Fibroblast of the aortic adventitia (primary cell): Measurements from ENCODE around the gene ABHD16B. TPM values are rescaled to one million over a fixed set of nuclear protein-coding genes. Genes with fewer than 3 reads are reported as not detected.
"Not testable (repeated sequence)": the region's sequence is repeated elsewhere in the genome, so short reads cannot be mapped to it uniquely, and the experiment has no call there.

Experiments
- DNase-seq: peaks from one replicate; pipeline ENCODE4 v3.0.0-alpha.2; 2010; ENCODE audit warnings: low read depth
- H3K4me3 ChIP-seq: 2 replicates; pipeline ENCODE4 v1.5.1; 2011; ENCODE audit warnings: low read depth, mild to moderate bottlenecking, control low read depth, low read length, moderate library complexity
- CTCF ChIP-seq: IDR thresholded peaks from 2 replicates; pipeline ENCODE4 v1.5.1; 2011; ENCODE audit warnings: mild to moderate bottlenecking, low read length, control low read depth, inconsistent platforms; ENCODE audit not compliant: insufficient read depth
- total RNA-seq: library from RNA; depleted of rRNA; stranded (reverse); fragments of >200 nt; gene quantifications from 2 replicates; pipeline ENCODE4 v1.2.3, GENCODE V29; 2012; ENCODE audit warnings: low replicate concordance

ABHD16B gene
- total RNA-seq, 1 donor = not detected

DNA sequence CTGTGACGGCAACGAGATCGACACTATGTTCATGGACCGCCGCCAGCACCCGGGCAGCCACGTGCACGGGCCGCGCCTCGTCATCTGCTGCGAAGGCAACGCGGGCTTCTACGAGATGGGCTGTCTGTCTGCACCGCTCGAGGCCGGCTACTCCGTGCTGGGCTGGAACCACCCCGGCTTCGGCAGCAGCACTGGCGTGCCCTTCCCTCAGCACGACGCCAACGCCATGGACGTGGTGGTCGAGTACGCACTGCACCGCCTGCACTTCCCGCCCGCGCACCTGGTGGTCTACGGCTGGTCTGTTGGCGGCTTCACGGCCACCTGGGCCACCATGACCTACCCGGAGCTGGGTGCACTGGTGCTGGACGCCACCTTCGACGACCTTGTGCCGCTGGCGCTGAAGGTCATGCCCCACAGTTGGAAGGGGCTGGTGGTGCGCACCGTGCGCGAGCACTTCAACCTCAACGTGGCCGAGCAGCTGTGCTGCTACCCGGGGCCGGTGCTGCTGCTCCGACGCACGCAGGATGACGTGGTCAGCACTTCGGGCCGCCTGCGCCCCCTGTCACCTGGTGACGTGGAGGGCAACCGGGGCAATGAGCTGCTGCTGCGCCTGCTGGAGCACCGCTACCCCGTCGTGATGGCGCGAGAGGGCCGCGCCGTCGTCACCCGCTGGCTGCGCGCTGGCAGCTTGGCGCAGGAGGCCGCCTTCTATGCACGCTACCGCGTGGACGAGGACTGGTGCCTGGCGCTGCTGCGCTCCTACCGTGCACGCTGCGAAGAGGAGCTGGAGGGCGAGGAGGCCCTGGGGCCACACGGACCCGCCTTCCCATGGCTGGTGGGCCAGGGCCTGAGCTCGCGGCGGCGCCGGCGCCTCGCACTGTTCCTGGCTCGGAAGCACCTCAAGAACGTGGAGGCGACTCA, 943 bp downstream of the ABHD16B start:
- TF ChIP-seq CTCF = no peak
- H3K4me3 ChIP-seq = no peak overlapping the region
- DNase-seq = no peak

DNA sequence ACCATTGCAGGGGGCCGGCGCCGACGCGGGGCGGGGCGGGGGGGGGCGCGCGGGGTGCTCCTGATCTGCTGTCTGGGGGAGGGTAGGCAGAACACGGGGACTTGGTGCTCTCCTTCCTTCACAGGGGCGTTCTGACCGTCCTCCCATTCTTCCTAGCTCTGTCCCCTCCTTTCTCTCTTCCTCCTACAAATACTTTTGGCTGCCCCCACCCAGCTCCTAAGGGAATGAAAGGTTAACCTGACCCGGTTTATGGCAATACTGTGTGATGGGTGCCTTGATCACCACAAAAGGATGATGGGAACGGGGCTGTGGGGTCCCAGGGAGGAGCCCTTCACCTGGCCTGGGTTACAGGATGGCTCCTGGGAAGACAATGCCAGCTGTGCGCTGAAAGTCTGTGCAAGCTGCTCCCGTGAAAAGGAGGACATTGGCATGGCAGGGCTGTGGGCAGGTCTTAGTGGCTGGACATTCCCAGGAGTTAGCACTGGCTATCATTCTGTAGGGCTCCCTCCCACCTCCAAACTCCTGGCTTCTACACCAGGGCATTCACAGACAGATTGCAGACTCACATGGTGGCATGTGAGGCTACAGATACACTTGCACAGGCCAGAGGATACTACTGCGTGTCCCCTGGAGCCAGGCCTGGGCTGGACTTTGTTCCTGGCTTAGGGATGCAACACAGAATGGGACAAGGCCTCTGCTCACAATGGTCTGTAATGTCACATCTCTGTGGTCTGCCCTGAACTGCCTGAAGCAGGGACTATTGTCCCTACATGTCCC, 1.9 kb downstream of the ABHD16B start:
- no peak for TF ChIP-seq CTCF
- no peak for DNase-seq
- H3K4me3 ChIP-seq = peak overlapping the region; percentile 97

- peak; percentile 72 for DNase-seq
- peak overlapping the region; percentile 97 for H3K4me3 ChIP-seq
- TF ChIP-seq CTCF = peak; percentile 69
Observed at GRCh38 chr20:63863798-63864544, 2.7 kb downstream of the ABHD16B start.

DNA sequence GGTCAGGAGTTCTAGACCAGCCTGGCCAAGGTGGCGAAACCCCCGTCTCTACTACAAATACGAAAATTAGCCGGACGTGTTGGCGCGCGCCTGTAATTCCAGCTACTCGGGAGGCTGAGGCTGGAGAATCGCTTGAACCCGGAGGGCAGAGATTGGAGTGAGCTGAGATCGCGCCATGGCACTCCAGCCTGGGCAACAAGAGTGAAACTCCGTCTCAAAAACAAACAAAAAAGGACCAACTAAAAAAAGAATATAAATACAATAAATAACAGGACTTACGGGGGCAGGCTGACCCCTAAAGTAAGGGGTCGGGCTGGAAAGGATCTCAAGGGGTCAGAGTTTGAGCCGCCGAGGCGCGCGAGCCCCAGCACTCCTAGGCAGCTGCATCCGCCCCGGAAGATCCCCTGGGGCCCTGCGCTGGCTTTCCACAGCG, 3.3 kb downstream of the ABHD16B start:
- no peak for TF ChIP-seq CTCF
- no peak for DNase-seq
- peak overlapping the region; percentile 97 for H3K4me3 ChIP-seq

DNA sequence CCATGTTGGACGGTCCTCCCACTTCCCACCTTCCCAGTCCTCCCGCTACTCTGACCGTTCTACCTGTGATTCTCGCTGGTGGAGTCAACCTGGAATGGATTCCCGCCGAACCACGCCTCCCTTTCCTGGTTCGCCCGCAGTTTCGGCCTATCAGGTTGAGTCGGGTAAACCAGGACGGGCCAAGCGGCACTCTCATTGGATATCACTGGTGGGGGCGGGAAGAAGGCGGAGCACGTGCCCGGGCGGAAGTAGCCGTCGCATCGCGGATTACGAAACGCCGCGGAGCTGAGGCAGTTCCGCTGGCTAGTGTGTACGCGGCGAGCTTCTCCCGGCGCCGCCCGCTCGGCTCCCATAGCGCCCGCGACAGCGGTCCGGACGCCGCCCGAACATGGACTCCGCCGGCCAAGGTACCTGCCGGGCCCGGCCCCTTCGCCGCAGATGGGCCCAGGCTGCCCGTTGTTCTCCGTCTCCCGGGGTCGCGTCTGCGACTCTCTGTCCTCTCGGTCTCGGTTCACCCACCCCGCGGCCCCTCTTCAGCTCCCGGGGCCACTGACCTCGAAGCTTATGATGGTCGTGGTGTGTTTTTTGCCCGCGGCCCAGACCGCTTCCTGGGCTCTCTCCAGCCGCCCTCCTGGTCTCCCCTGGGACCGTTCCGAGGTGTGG, 3.8 kb downstream of the ABHD16B start, which contains the start of gene TPD52L2:
TSS of gene TPD52L2 (plus strand) at position 293 of the 663 bp plus-strand sequence. CDS start at position 389, 96 bp downstream.
- peak within 1 kb of the TSS; percentile 97 for H3K4me3 ChIP-seq
- TF ChIP-seq CTCF = no peak
- DNase-seq = peak; percentile 96

GRCh38 chr20:63867042-63867441, 5.7 kb downstream of the ABHD16B start:
- H3K4me3 ChIP-seq, DNase-seq: not testable (repeated sequence)
